BJ (cell line): ENCODE measurements around the gene ZNF23. TPM values are rescaled to one million over a fixed set of nuclear protein-coding genes. Genes with fewer than 3 reads are reported as not detected.

Source experiments
- CTCF ChIA-PET: fragments of 350-600 bp; formaldehyde crosslinking; extraction: SDS; loops from one replicate; lab custom pipeline; 2021; ENCODE audit warnings: antibody characterized with exemption, inconsistent platforms; lab: Yijun Ruan, JAX
- POLR2A ChIA-PET: fragments of 300-600 bp; sonication (Branson Sonifier 250); formaldehyde crosslinking; extraction: SDS; loops from one replicate; lab custom pipeline; 2021; ENCODE audit warnings: antibody characterized with exemption; lab: Charles Lee
- DNase-seq: peaks from one replicate; pipeline ENCODE4 v3.0.0-alpha.2; 2011; ENCODE audit warnings: low read depth
- H3K27me3 ChIP-seq: 2 replicates; pipeline ENCODE4 v1.6.0; 2011; ENCODE audit warnings: low read length; ENCODE audit not compliant: control insufficient read depth, insufficient read depth
- H3K36me3 ChIP-seq: 2 replicates; pipeline ENCODE4 v1.5.1; 2011; ENCODE audit warnings: low read length; ENCODE audit not compliant: control insufficient read depth, insufficient read depth
- H3K4me3 ChIP-seq: 2 replicates; pipeline ENCODE4 v1.5.1; 2011; ENCODE audit warnings: low read depth, mild to moderate bottlenecking, control low read depth, low read length
- polyA plus RNA-seq: library from polyadenylated mRNA; depleted of rRNA; stranded (reverse); fragments of >200 nt; gene quantifications from 2 replicates; pipeline ENCODE4 v1.2.3, GENCODE V29; 2011
- TF ChIP-seq, protein P1 (sequence below): IDR thresholded peaks from 2 replicates; pipeline ENCODE4 v1.5.1; 2011; ENCODE audit warnings: low read depth, mild to moderate bottlenecking, control low read depth, inconsistent platforms, low read length, moderate library complexity; ENCODE audit not compliant: insufficient read depth

ZNF23 gene
- polyA plus RNA-seq, 1 experiment, result 11.8 TPM

DNA sequence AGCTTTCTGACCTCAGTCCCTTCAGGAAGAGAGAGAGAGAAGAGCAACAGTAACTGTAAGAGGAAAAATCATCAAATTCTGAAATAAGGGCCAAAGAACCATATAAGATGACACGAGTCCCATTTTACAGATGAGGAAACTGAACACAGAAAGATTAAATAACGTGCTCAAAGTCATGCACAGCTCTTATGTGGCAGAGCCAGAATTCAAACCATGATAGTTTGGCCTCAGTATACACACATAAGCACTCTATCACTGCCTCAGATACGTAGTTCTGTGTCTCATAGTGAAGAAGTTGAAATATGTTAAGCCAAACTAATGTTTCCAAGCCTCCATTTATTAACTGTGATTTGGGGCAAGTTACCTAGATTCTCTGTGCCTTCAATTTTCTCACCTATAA is 29.0 kb upstream of the ZNF23 start:
- TF ChIP-seq, protein P1, sequence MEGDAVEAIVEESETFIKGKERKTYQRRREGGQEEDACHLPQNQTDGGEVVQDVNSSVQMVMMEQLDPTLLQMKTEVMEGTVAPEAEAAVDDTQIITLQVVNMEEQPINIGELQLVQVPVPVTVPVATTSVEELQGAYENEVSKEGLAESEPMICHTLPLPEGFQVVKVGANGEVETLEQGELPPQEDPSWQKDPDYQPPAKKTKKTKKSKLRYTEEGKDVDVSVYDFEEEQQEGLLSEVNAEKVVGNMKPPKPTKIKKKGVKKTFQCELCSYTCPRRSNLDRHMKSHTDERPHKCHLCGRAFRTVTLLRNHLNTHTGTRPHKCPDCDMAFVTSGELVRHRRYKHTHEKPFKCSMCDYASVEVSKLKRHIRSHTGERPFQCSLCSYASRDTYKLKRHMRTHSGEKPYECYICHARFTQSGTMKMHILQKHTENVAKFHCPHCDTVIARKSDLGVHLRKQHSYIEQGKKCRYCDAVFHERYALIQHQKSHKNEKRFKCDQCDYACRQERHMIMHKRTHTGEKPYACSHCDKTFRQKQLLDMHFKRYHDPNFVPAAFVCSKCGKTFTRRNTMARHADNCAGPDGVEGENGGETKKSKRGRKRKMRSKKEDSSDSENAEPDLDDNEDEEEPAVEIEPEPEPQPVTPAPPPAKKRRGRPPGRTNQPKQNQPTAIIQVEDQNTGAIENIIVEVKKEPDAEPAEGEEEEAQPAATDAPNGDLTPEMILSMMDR, result no peak
- CTCF ChIA-PET, result interaction anchor here (1.0 to 2.2 kb wide), 4 partner anchors 9 to 78 kb away, joined by 3 to 12 read pairs (median 6); no protein-coding TSS in a partner anchor
- H3K36me3 ChIP-seq, result no peaks in the 10 kb centered on the region
- H3K4me3 ChIP-seq, result no peak overlapping the region
- POLR2A ChIA-PET, result no interaction called here
- DNase-seq, result no peak
- no peaks in the 10 kb centered on the region for H3K27me3 ChIP-seq

DNA sequence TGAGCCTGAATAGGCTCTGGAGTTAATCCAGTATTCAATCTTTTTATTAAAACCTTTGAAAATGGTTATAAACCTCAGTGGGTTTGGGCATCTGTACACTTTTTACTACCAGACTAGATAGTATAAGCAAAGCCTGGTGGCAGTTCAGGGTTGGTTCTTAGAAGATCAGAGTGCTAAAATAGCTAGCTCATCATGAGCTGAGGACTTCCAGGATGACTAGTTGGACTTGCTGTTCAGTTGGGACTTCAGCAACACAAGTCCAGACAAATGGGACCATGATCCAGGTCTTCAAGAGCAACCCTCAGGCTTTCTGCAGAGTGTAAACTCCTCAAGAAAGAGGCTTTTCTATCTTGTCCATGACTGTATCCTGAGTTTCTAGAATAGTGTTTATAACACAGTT is 28.3 kb upstream of the ZNF23 start:
- no peak for DNase-seq
- TF ChIP-seq, protein P1, result no peak
- CTCF ChIA-PET, result interaction anchor here (0.8 to 2.2 kb wide), 7 partner anchors 8 to 80 kb away, joined by 3 to 12 read pairs (median 3); no protein-coding TSS in a partner anchor
- Histone ChIP-seq H3K36me3 (no peaks in the 10 kb centered on the region), H3K4me3 (no peak overlapping the region), H3K27me3 (no peaks in the 10 kb centered on the region)
- POLR2A ChIA-PET, result no interaction called here

DNA sequence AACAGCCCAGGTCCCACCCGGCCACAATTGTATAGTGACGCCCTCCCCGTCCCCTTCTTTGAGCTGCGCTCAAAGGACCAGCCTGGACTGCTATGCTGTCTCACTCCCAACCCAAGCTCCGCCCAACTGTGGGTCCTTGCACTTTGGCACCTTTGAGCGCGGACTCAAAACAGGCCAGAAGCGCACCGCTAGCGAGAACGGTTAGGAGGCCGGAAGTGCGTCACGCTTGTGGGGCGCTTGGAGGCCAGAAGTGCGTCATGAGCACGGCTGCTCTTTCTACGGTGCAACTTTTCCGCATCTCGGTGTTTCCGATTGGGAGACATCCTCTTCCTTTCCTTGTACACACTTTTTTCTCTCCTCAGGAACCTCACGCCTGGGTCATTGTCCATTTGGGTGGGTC is 27.1 kb upstream of the ZNF23 start, which contains the start of gene ZNF19:
Gene ZNF19 (minus strand): TSS at position 203 of the 400 bp plus-strand sequence. CDS start 7,210 bp downstream, outside the sequence.
- no peaks in the 10 kb centered on the region for H3K36me3 ChIP-seq
- POLR2A ChIA-PET, result no interaction called here
- CTCF ChIA-PET, result interaction anchor here (1.4 to 3.1 kb wide), 5 partner anchors 11 to 76 kb away, joined by 3 to 12 read pairs (median 8); partner anchors contain the start of gene ZNF23

DNA sequence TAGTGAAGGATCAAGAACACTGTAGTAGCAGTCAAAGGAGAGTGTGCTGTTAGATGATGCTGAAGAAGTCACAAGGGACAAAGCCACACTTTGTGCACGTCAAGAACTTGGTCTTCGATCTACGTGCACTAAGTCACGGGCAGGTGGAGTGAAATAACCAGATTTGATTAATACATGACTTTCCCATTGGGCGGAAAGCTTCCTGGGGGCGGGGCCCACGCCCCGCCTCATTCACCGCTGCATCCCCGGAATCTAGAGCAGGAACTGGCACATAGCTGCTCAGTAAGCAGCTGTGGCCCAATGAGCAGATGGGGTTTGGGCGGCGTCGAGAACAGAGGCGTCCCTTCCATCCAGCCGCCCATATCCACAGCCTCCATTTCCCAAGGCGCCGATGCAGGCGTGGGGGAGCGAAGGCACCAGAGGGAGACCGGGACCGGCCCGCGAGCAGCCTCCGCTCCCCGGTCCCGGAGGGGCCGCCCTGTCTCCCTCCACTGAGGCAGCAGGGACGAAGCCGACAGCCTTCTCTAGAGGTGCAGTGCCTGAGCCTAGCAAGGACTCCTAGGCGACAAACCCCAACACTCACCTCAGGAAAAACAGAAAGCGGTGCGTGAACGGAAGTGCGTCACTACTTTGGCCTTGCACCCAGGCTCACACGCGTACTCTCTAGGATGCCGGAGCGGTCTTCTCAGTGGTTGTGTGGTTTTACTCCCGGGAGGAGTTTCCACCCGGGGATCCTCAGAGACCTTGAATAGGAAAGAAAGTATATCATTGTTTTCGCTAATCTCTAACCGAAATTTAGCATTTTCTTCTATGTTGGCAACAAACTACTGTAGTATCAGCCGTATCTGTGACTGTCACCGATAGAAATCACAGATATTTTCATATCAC is 22.2 kb upstream of the ZNF23 start:
- CTCF ChIA-PET, result interaction anchor here (0.7 to 1.3 kb wide), 7 partner anchors 9 to 73 kb away, joined by 3 to 6 read pairs (median 3); partner anchors contain the start of gene ZNF23
- Histone ChIP-seq H3K27me3 (no peaks in the 10 kb centered on the region), H3K36me3 (no peaks in the 10 kb centered on the region; the same call in 1 of the 2 replicates), H3K4me3 (peak overlapping the region; percentile 89)
- peak; percentile 51 for DNase-seq
- POLR2A ChIA-PET, result interaction anchor here (0.5 to 1.4 kb wide), 3 partner anchors 10 to 81 kb away, joined by 4 to 15 read pairs (median 5); no protein-coding TSS in a partner anchor
- TF ChIP-seq, protein P1, result no peak

More for the DNA sequence above, 27.1 kb upstream of the ZNF23 start, which contains the start of gene ZNF19:
- Histone ChIP-seq H3K27me3 (no peaks in the 10 kb centered on the region), H3K4me3 (no peak within 1 kb of the TSS)
- DNase-seq, result no peak
- TF ChIP-seq, protein P1, result no peak

GRCh38 chr16:71482569-71482968 is 20.5 kb upstream of the ZNF23 start:
- H3K27me3 ChIP-seq, result no peaks in the 10 kb centered on the region
- POLR2A ChIA-PET, result no interaction called here
- no peak for DNase-seq
- H3K36me3 ChIP-seq, result no peaks in the 10 kb centered on the region; the same call in 1 of the 2 replicates
- no peak overlapping the region for H3K4me3 ChIP-seq
- CTCF ChIA-PET, result interaction anchor here (0.9 kb wide), 1 partner anchor 17 kb away, joined by 5 read pairs; no protein-coding TSS in a partner anchor
- TF ChIP-seq, protein P1, result no peak
